B cell (primary cell): ENCODE results near the gene SDCCAG8. TPM values are rescaled to one million over a fixed set of nuclear protein-coding genes. Genes with fewer than 3 reads are reported as not detected.
A peak's percentile ranks its signal among the peaks of the same experiment; 100 is the strongest.

Experiments
- ATAC-seq: fragments of 200-7000 bp; cut with Tn5 transposase; one replicate; pipeline ENCODE4 v1.10.0; 2021; ENCODE audit warnings: low read depth, mild to moderate bottlenecking, moderate number of reproducible peaks, moderate library complexity
- CTCF ChIA-PET: fragments of 350-600 bp; sonication (Branson Sonifier 250); formaldehyde crosslinking; loops from one replicate; lab custom pipeline; 2021; ENCODE audit warnings: antibody characterized with exemption, inconsistent platforms; lab: Charles Lee
- POLR2A ChIA-PET: fragments of 350-600 bp; sonication (Branson Sonifier 250); formaldehyde crosslinking; loops from one replicate; lab custom pipeline; 2021; ENCODE audit warnings: antibody characterized with exemption; lab: Charles Lee
- DNase-seq: peaks from one replicate; pipeline ENCODE4 v3.0.0; 2013
- H2AFZ ChIP-seq: 2 replicates; pipeline ENCODE4 v1.6.1; 2012; ENCODE audit warnings: mild to moderate bottlenecking, low read depth, low read length; ENCODE audit not compliant: insufficient read depth, poor library complexity, severe bottlenecking
- H3K27ac ChIP-seq, 2 donors: 1 replicate in 1 of 2; 2 replicates in 1 of 2; pipeline ENCODE4 v1.5.1; 2012 to 2013; ENCODE audit warnings: low read length in 2 of 2, mild to moderate bottlenecking in 2 of 2, moderate library complexity in 1 of 2
- H3K27me3 ChIP-seq, 4 experiments: fragments of 200-600 bp in 1 of 4; sonication (generic) in 1 of 4; replicated peaks in 1 of 4; 1 replicate in 2 of 4; 2 replicates in 2 of 4; pipeline versions ENCODE4 v1.6.1 to v1.7.0; 2013 to 2016; ENCODE audit warnings: low read length in 3 of 4, mild to moderate bottlenecking in 2 of 4, mixed read lengths in 1 of 4, moderate library complexity in 1 of 4; ENCODE audit not compliant: insufficient read depth in 4 of 4, control insufficient read depth in 3 of 4; ENCODE audit errors: control extremely low read depth in 1 of 4
- H3K36me3 ChIP-seq, 2 experiments: replicated peaks in 1 of 2; 1 replicate in 1 of 2; 2 replicates in 1 of 2; pipeline versions ENCODE4 v1.6.1 to v1.7.1; 2013; ENCODE audit warnings: low read length in 1 of 2; ENCODE audit not compliant: insufficient read depth in 2 of 2, control insufficient read depth in 1 of 2; ENCODE audit errors: control extremely low read depth in 1 of 2, extremely low read depth in 1 of 2
- H3K4me1 ChIP-seq, 2 donors: fragments of 200-600 bp in 1 of 2; sonication (generic) in 1 of 2; 1 replicate in 1 of 2; 2 replicates in 1 of 2; pipeline versions ENCODE4 v1.5.1 to v1.6.1; 2013 to 2017; ENCODE audit warnings: low read length in 2 of 2; ENCODE audit not compliant: control insufficient read depth in 2 of 2, insufficient read depth in 2 of 2
- H3K4me2 ChIP-seq: replicated peaks from 2 replicates; pipeline ENCODE3; 2012; ENCODE audit warnings: mild to moderate bottlenecking, low read depth, low read length; ENCODE audit not compliant: poor library complexity, severe bottlenecking
- H3K4me3 ChIP-seq, 5 experiments: fragments of 200-600 bp in 1 of 5; sonication (generic) in 1 of 5; 1 replicate in 3 of 5; 2 replicates in 2 of 5; pipeline versions ENCODE4 v1.5.1 to v1.7.0; 2011 to 2016; ENCODE audit warnings: low read length in 4 of 5, mild to moderate bottlenecking in 4 of 5, low read depth in 2 of 5, control low read depth in 1 of 5, moderate library complexity in 1 of 5; ENCODE audit not compliant: insufficient read depth in 1 of 5; ENCODE audit errors: control extremely low read depth in 1 of 5, extremely low read depth in 1 of 5
- H3K79me2 ChIP-seq: fragments of 200-600 bp; sonication (generic); one replicate; pipeline ENCODE4 v1.6.0; 2016; ENCODE audit warnings: low read length; ENCODE audit not compliant: control insufficient read depth, insufficient read depth
- H3K9ac ChIP-seq: fragments of 200-600 bp; sonication (generic); 2 replicates; pipeline ENCODE4 v1.6.1; 2017; ENCODE audit warnings: mild to moderate bottlenecking, low read length, moderate library complexity
- H3K9me3 ChIP-seq, 3 donors: one replicate each; pipeline versions ENCODE4 v1.6.1 to v1.7.1; 2013; ENCODE audit warnings: low read length in 2 of 3; ENCODE audit not compliant: control insufficient read depth in 2 of 3, insufficient read depth in 1 of 3; ENCODE audit errors: control extremely low read depth in 1 of 3
- H4K20me1 ChIP-seq: 2 replicates; pipeline ENCODE4 v1.6.0; 2012; ENCODE audit warnings: mild to moderate bottlenecking, low read length; ENCODE audit not compliant: insufficient read depth, control insufficient read depth, poor library complexity, severe bottlenecking
- H3K27ac Mint-ChIP-seq: one replicate; pipeline ENCODE4 v1.8.0; 2021; ENCODE audit warnings: mixed read lengths
- H3K27me3 Mint-ChIP-seq: one replicate; pipeline ENCODE4 v1.8.0; 2021; ENCODE audit warnings: mixed read lengths
- H3K4me1 Mint-ChIP-seq: one replicate; pipeline ENCODE4 v1.8.0; 2021; ENCODE audit warnings: mixed read lengths
- H3K4me3 Mint-ChIP-seq: one replicate; pipeline ENCODE4 v1.8.0; 2021; ENCODE audit warnings: mixed read lengths
- H3K9me3 Mint-ChIP-seq: one replicate; pipeline ENCODE4 v1.8.0; 2022; ENCODE audit warnings: mixed read lengths; ENCODE audit not compliant: insufficient read depth
- CTCF ChIP-seq: fragments of 200-600 bp; IDR thresholded peaks from one replicate; pipeline ENCODE4 v1.8.0; 2022; ENCODE audit warnings: antibody characterized with exemption, mild to moderate bottlenecking
- EZH2 ChIP-seq: IDR thresholded peaks from 2 replicates; pipeline ENCODE4 v1.6.1; 2012; ENCODE audit warnings: borderline replicate concordance, low read depth, mild to moderate bottlenecking, moderate library complexity, low read length; ENCODE audit not compliant: insufficient read depth, poor library complexity, severe bottlenecking
- WGBS: methylation state at CpG from one replicate; pipeline ENCODE4 v1.1.5; 2013; ENCODE audit warnings: missing lambda C conversion rate; ENCODE audit not compliant: insufficient coverage; 5-methylcytosine and 5-hydroxymethylcytosine counted together
- intact Hi-C: fragments of 100-400 bp; cut with micrococcal nuclease; formaldehyde crosslinking; loops from one replicate; pipeline ENCODE4 v1.10.0; 2022
- polyA plus RNA-seq: library from polyadenylated mRNA; depleted of rRNA; stranded (reverse); fragments of >200 nt; gene quantifications from 2 replicates; pipeline ENCODE4 v1.2.3, GENCODE V29; 2012
- total RNA-seq, 2 donors: library from RNA; stranded (reverse); fragments of 120-200 nt in 1 of 2; gene quantifications; 1 replicate in 1 of 2; 2 replicates in 1 of 2; pipeline versions ENCODE4 v1.2.3 to v1.2.4, GENCODE V29; 2013 to 2022

SDCCAG8 gene
- total and polyA plus RNA-seq, 2 donors (not counting 1 experiment from before 2014, with no cell fraction given) = 37.1 to 60.7 TPM

- POLR2A ChIA-PET = no interaction called here
- Histone ChIP-seq H3K4me3 (no peak overlapping the region), H3K4me2 (peak overlapping the region; percentile 57), H3K4me1 (peaks cover 7 to 11% of the 10 kb centered on the region in 2 donors), H4K20me1 (no peaks in the 10 kb centered on the region), H3K27ac (no peak overlapping the region), H2AFZ (peak overlapping the region; percentile 32), H3K9ac (no peak overlapping the region), H3K27me3 (no peaks in the 10 kb centered on the region), H3K36me3 (no peaks in the 10 kb centered on the region), H3K9me3 (no peaks in the 10 kb centered on the region), H3K79me2 (no peaks in the 10 kb centered on the region)
- no peaks in the 10 kb centered on the region for H3K27me3 Mint-ChIP-seq
- ATAC-seq (peak; percentile 41), DNase-seq (peak; percentile 28)
- CTCF ChIA-PET = no interaction called here
- WGBS = 27% methylated on average over 2 of the region's 3 CpGs
- H3K27ac Mint-ChIP-seq = no peak overlapping the region
- peaks cover 10% of the 10 kb centered on the region for H3K4me1 Mint-ChIP-seq
- intact Hi-C loops = no loop called here
- H3K4me3 Mint-ChIP-seq = peak overlapping the region; percentile 27
- TF ChIP-seq CTCF (no peak), EZH2 (no peak)
- no peaks in the 10 kb centered on the region for H3K9me3 Mint-ChIP-seq
These were observed 203.2 kb downstream of the SDCCAG8 start for GRCh38 chr1:243459059-243459458.

GRCh38 chr1:243461700-243462099 is 205.9 kb downstream of the SDCCAG8 start:
- Mint-ChIP-seq H3K9me3 (no peaks in the 10 kb centered on the region), H3K4me3 (no peak overlapping the region), H3K27me3 (no peaks in the 10 kb centered on the region), H3K4me1 (peaks cover 10% of the 10 kb centered on the region), H3K27ac (no peak overlapping the region)
- intact Hi-C loops = no loop called here
- H3K27ac ChIP-seq = no peak overlapping the region
- ChIA-PET CTCF (no interaction called here), POLR2A (no interaction called here)
- no peak overlapping the region for H3K4me3 ChIP-seq
- 100% methylated on average over 2 of the region's 4 CpGs for WGBS
- H3K36me3 ChIP-seq = no peaks in the 10 kb centered on the region
- TF ChIP-seq EZH2 = no peak
- no peak for TF ChIP-seq CTCF
- no peaks in the 10 kb centered on the region for H4K20me1 ChIP-seq
- H3K79me2 ChIP-seq = no peaks in the 10 kb centered on the region
- no peak overlapping the region for H3K4me2 ChIP-seq
- DNase-seq (no peak), ATAC-seq (no peak)
- no peak overlapping the region for H2AFZ ChIP-seq
- H3K4me1 ChIP-seq = peaks cover 7 to 11% of the 10 kb centered on the region in 2 donors
- H3K27me3 ChIP-seq = no peaks in the 10 kb centered on the region
- no peaks in the 10 kb centered on the region for H3K9me3 ChIP-seq
- H3K9ac ChIP-seq = no peak overlapping the region
